Activated T-helper 2 cell treated with anti-CD3 and anti-CD28 coated beads, Interferon-gamma antibody, Interleukin-2, Interleukin-4, amounts not matched to agents 10 μg/mL and 5 μg/mL and 100 μg/mL, durations not matched to agents 14 hours and 24 hours and 36 hours (primary cell): ENCODE data around the gene HSPA9. TPM values are rescaled to one million over a fixed set of nuclear protein-coding genes. Genes with fewer than 3 reads are reported as not detected.
"Not testable (repeated sequence)": the region's sequence is repeated elsewhere in the genome, so short reads cannot be mapped to it uniquely, and the experiment has no call there.

Experiments used
- DNase-seq: peaks from one replicate; pipeline ENCODE4 v3.0.0; 2021; ENCODE audit warnings: low spot score
- H3K27ac Mint-ChIP-seq: one replicate; pipeline ENCODE4 v1.8.0; 2021; ENCODE audit warnings: mixed read lengths
- H3K27me3 Mint-ChIP-seq: one replicate; pipeline ENCODE4 v1.8.0; 2021; ENCODE audit warnings: low read depth, mixed read lengths
- H3K36me3 Mint-ChIP-seq: one replicate; pipeline ENCODE4 v1.8.0; 2021; ENCODE audit warnings: low read depth, mixed read lengths
- H3K4me1 Mint-ChIP-seq: one replicate; pipeline ENCODE4 v1.8.0; 2021; ENCODE audit warnings: low read depth, mixed read lengths
- H3K4me3 Mint-ChIP-seq: one replicate; pipeline ENCODE4 v1.8.0; 2021; ENCODE audit warnings: low read depth, mild to moderate bottlenecking, moderate library complexity, mixed read lengths
- H3K9me3 Mint-ChIP-seq: one replicate; pipeline ENCODE4 v1.8.0; 2021; ENCODE audit warnings: mixed read lengths
- intact Hi-C: fragments of 100-400 bp; cut with micrococcal nuclease; formaldehyde crosslinking; loops from one replicate; pipeline ENCODE4 v1.15.1; 2023
- total RNA-seq: library from RNA; stranded (reverse); gene quantifications from 2 replicates; pipeline ENCODE4 v1.2.3, GENCODE V29; 2022

Gene HSPA9
- total RNA-seq, 1 donor from 2014 or later, result 340 TPM

DNA sequence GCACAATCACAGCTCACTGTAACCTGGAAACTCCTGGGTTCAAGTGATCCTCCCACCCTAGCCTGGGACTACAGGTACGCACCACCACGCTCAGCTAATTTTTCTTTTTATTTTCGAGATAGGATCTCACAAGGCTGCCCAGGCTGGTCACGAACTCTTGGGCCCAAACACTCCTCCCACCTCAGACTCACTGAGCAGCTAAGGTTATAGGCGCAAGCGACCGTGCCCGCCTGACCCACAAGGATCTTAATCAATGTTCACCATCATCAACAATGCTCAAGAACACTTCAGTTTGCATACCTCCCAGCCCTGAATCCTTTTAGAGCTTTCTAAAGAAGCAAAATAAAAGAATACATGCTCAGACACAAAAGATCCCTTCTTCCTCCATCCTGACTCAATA, 45.4 kb downstream of the HSPA9 start:
- H3K4me1 Mint-ChIP-seq, result peaks cover 26% of the 10 kb centered on the region
- H3K9me3 Mint-ChIP-seq, result no peaks in the 10 kb centered on the region
- no peak overlapping the region for H3K4me3 Mint-ChIP-seq
- no peak for DNase-seq
- intact Hi-C loops, result no loop called here
- H3K36me3 Mint-ChIP-seq, result peaks cover 65% of the 10 kb centered on the region
- H3K27me3 Mint-ChIP-seq, result no peaks in the 10 kb centered on the region
- no peak overlapping the region for H3K27ac Mint-ChIP-seq

DNA sequence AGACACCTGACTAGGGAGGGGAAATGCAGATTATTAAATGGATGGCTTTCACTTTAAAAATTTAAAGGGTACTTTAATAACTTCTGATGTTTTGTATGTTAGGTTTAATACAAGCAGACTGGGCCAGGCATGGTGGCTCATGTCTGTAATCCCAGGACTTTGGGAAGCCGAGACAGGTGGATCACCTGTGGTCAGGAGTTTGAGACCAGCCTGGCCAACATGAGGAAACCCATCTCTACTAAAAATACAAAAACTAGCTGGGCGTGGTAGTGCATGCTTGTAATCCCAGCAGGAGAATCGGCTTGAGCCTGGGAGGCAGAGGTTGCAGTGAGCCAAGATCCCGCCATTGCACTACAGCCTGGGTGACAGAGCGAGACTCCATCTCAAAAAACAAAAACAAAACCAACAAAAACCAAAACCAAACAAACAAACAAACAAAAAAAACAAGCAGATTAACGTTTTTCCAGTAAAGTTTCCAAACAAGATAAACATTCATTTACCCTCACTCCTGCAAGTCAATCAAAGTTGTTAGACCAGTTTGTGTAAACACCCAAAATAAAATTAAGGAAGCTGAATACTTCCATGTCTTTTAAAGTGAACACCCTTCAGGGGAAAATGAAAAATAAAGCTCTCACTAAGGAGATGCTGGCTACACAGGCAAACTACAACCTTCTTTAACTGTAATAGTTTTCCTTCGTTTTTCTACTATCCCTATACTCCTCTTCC, 46.3 kb downstream of the HSPA9 start:
- Mint-ChIP-seq H3K4me1 (peaks cover 22% of the 10 kb centered on the region), H3K27ac (no peak overlapping the region), H3K27me3 (no peaks in the 10 kb centered on the region), H3K36me3 (peaks cover 56% of the 10 kb centered on the region), H3K4me3 (no peak overlapping the region), H3K9me3 (no peaks in the 10 kb centered on the region)
- DNase-seq, result no peak
- intact Hi-C loops, result no loop called here

- DNase-seq, result no peak
- Mint-ChIP-seq H3K4me1 (peaks cover 22% of the 10 kb centered on the region), H3K36me3 (peaks cover 52% of the 10 kb centered on the region), H3K27me3 (no peaks in the 10 kb centered on the region), H3K9me3 (no peaks in the 10 kb centered on the region), H3K27ac (no peak overlapping the region), H3K4me3 (no peak overlapping the region)
- intact Hi-C loops, result no loop called here
These were observed 47.0 kb downstream of the HSPA9 start for GRCh38 chr5:138528208-138528607.

DNA sequence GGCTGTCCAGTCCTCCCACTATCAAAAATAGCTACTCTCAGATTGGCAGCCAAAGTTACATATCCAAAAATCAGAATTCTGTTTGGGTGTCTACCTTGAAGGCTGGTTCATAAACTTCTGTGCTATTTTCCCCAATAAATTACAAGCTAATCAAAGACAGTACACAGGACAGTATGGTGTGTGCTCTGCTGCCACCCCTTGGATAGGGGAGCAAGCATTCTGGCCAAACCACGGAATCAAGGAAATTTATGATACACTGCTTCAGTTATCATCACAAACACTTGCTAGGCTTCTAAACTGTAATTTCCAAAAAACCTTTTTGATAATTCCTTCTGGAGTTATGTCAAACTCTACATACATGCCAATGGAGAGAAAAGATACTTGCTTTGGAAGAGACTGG, 48.0 kb downstream of the HSPA9 start:
- Mint-ChIP-seq H3K4me3 (no peak overlapping the region), H3K27ac (peak overlapping the region; percentile 31), H3K36me3 (peaks cover 46% of the 10 kb centered on the region), H3K27me3 (no peaks in the 10 kb centered on the region), H3K4me1 (peaks cover 21% of the 10 kb centered on the region), H3K9me3 (no peaks in the 10 kb centered on the region)
- DNase-seq, result no peak
- intact Hi-C loops, result no loop called here

DNA sequence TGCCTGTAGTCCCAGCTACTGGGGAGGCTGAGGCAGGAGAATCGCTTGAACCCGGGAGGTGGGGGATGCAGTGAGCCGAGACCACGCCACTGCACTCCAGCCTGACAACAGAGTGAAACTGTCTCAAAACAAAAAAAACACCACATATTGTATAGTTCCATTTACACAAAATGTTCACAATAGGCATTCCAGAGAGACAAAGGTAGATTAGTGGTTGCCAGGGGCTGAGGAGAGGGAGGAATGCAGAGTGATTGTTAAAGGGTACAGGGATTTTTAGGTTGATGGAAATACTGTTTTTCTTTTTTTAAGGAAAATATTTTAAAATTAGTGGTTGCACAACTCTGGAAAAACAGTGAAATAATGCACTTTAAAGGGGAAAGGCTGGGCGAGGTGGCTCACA, 51.8 kb downstream of the HSPA9 start:
- H3K27me3 Mint-ChIP-seq, result no peaks in the 10 kb centered on the region
- H3K27ac Mint-ChIP-seq, result no peak overlapping the region
- peaks cover 12% of the 10 kb centered on the region for H3K4me1 Mint-ChIP-seq
- peaks cover 42% of the 10 kb centered on the region for H3K36me3 Mint-ChIP-seq
- H3K9me3 Mint-ChIP-seq, result no peaks in the 10 kb centered on the region
- H3K4me3 Mint-ChIP-seq, result no peak overlapping the region
- no peak for DNase-seq
- intact Hi-C loops, result no loop called here

GRCh38 chr5:138520971-138521370, 54.2 kb downstream of the HSPA9 start:
- intact Hi-C loops, result no loop called here
- H3K27ac Mint-ChIP-seq, result peak overlapping the region; percentile 0
- H3K9me3 Mint-ChIP-seq, result no peaks in the 10 kb centered on the region
- DNase-seq, result no peak
- H3K4me3 Mint-ChIP-seq, result no peak overlapping the region
- peaks cover 40% of the 10 kb centered on the region for H3K36me3 Mint-ChIP-seq
- H3K27me3 Mint-ChIP-seq, result no peaks in the 10 kb centered on the region
- H3K4me1 Mint-ChIP-seq, result peaks cover 6% of the 10 kb centered on the region

- Mint-ChIP-seq H3K4me3 (no peak overlapping the region), H3K27me3 (no peaks in the 10 kb centered on the region), H3K9me3 (no peaks in the 10 kb centered on the region), H3K27ac (no peak overlapping the region), H3K36me3 (peaks cover 63% of the 10 kb centered on the region), H3K4me1 (peaks cover 6% of the 10 kb centered on the region)
- intact Hi-C loops, result no loop called here
- no peak for DNase-seq
These were observed 57.8 kb downstream of the HSPA9 start for GRCh38 chr5:138517437-138517836.

GRCh38 chr5:138515556-138516245, 59.5 kb downstream of the HSPA9 start:
- intact Hi-C loops, result no loop called here
- Mint-ChIP-seq H3K27ac (no peak overlapping the region), H3K9me3 (no peaks in the 10 kb centered on the region), H3K36me3 (peaks cover 69% of the 10 kb centered on the region), H3K4me1 (peaks cover 3% of the 10 kb centered on the region), H3K27me3 (no peaks in the 10 kb centered on the region), H3K4me3 (no peak overlapping the region)
- no peak for DNase-seq

- Mint-ChIP-seq H3K36me3 (peaks cover 75% of the 10 kb centered on the region), H3K27ac (no peak overlapping the region), H3K9me3 (no peaks in the 10 kb centered on the region), H3K27me3 (no peaks in the 10 kb centered on the region), H3K4me1 (peaks cover under 1% of the 10 kb centered on the region), H3K4me3 (no peak overlapping the region)
- DNase-seq, result no peak
- intact Hi-C loops, result no loop called here
These were observed 61.2 kb downstream of the HSPA9 start for GRCh38 chr5:138514021-138514420.

DNA sequence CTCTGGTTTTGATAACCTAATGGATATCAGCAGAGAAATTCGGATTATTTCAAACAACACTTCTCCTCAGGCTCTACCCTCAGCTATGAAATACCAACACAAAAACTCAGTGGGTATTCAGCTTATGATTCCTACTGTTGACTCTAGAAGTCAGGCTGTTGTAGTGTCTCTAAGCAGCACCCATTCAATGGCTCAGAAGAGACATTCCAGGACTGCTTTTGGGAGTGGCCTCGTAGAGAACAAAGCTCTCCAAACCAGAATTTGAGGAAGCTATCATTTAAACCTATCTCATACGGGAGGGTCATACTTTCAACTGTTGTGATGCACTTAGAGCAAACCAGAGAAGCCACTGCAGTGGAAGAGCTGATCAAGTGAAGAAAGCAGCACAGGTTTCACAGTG, 66.2 kb downstream of the HSPA9 start:
- no peak overlapping the region for H3K4me3 Mint-ChIP-seq
- no peaks in the 10 kb centered on the region for H3K9me3 Mint-ChIP-seq
- no peak for DNase-seq
- no peak overlapping the region for H3K27ac Mint-ChIP-seq
- no peaks in the 10 kb centered on the region for H3K27me3 Mint-ChIP-seq
- H3K36me3 Mint-ChIP-seq, result peaks cover 58% of the 10 kb centered on the region
- peaks cover 1% of the 10 kb centered on the region for H3K4me1 Mint-ChIP-seq
- intact Hi-C loops, result no loop called here

GRCh38 chr5:138507485-138507884, 67.7 kb downstream of the HSPA9 start:
- H3K27me3 Mint-ChIP-seq, intact Hi-C loops, DNase-seq, H3K4me1 Mint-ChIP-seq, H3K9me3 Mint-ChIP-seq, H3K27ac Mint-ChIP-seq, H3K4me3 Mint-ChIP-seq: not testable (repeated sequence)
- H3K36me3 Mint-ChIP-seq, result peaks cover 47% of the 10 kb centered on the region

GRCh38 chr5:138506370-138507306, 68.6 kb downstream of the HSPA9 start:
- DNase-seq, result no peak
- peaks cover 43% of the 10 kb centered on the region for H3K36me3 Mint-ChIP-seq
- H3K27ac Mint-ChIP-seq, result no peak overlapping the region
- no peak overlapping the region for H3K4me3 Mint-ChIP-seq
- H3K4me1 Mint-ChIP-seq, result peaks cover 4% of the 10 kb centered on the region
- no peaks in the 10 kb centered on the region for H3K9me3 Mint-ChIP-seq
- H3K27me3 Mint-ChIP-seq, result no peaks in the 10 kb centered on the region
- intact Hi-C loops, result no loop called here

DNA sequence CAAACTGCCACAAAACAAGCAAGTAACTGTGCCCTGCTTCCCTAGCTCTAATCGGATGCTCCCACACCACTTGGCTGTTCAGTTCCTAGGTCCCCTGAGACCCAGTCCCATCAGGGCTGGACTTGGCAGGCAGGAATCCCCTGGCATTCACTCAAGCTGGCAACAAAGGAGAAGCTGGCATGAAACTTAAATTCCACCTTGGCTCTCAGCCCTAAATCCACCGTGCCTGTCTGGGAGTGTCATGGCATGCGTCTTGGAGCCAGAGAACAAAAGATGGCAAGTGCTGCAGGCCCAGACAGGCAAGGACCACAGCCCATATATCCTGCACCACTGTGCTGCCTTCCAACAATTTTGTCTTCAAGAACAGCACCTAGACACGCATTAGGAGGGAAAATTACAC, 70.4 kb downstream of the HSPA9 start:
- Mint-ChIP-seq H3K27me3 (no peaks in the 10 kb centered on the region), H3K27ac (no peak overlapping the region), H3K4me3 (no peak overlapping the region), H3K9me3 (no peaks in the 10 kb centered on the region), H3K4me1 (peaks cover 4% of the 10 kb centered on the region), H3K36me3 (peaks cover 29% of the 10 kb centered on the region)
- intact Hi-C loops, result no loop called here
- no peak for DNase-seq
